OCI-LY7 (cell line): ENCODE data around the gene ACYP2. TPM values are rescaled to one million over a fixed set of nuclear protein-coding genes. Genes with fewer than 3 reads are reported as not detected.

ENCODE experiments used
- BruUV-seq: library from RNA; stranded (reverse); fragments of 400-500 nt; replicated peaks from 2 replicates; lab custom pipeline; 2021; lab: Mats Ljungman, UMichigan
- CTCF ChIA-PET: fragments of 300-600 bp; sonication (Branson Sonifier 250); formaldehyde crosslinking; loops from one replicate; lab custom pipeline; 2022; ENCODE audit warnings: antibody characterized with exemption; ENCODE audit not compliant: unreplicated experiment; lab: Charles Lee
- POLR2A ChIA-PET: fragments of 300-600 bp; sonication (Branson Sonifier 250); formaldehyde crosslinking; loops from one replicate; lab custom pipeline; 2022; ENCODE audit warnings: antibody characterized with exemption; lab: Charles Lee
- DNase-seq: peaks from one replicate; pipeline ENCODE4 v3.0.0-alpha.2; 2015; ENCODE audit warnings: low spot score
- H2AFZ ChIP-seq: fragments of 200-600 bp; sonication (generic), shearing (Covaris generic); 2 replicates; pipeline ENCODE4 v1.6.1; 2014; ENCODE audit warnings: mild to moderate bottlenecking, antibody characterized with exemption, low read length, moderate library complexity
- H3K27ac ChIP-seq: fragments of 200-600 bp; sonication (generic); 2 replicates; pipeline ENCODE4 v1.5.1; 2014; ENCODE audit warnings: mixed run types, low read depth, mild to moderate bottlenecking, moderate library complexity, low read length, inconsistent platforms; ENCODE audit not compliant: poor library complexity, severe bottlenecking
- H3K36me3 ChIP-seq: fragments of 200-600 bp; sonication (generic); 2 replicates; pipeline ENCODE4 v1.6.1; 2014; ENCODE audit warnings: mild to moderate bottlenecking, antibody characterized with exemption, low read length, moderate library complexity, mixed read lengths; ENCODE audit not compliant: insufficient read depth
- H3K4me1 ChIP-seq: fragments of 200-600 bp; sonication (generic); 2 replicates; pipeline ENCODE4 v1.5.1; 2014; ENCODE audit warnings: mild to moderate bottlenecking, low read length; ENCODE audit not compliant: insufficient read depth, poor library complexity, severe bottlenecking
- H3K4me2 ChIP-seq: fragments of 200-600 bp; sonication (generic); 2 replicates; pipeline ENCODE4 v1.6.1; 2014; ENCODE audit warnings: mild to moderate bottlenecking, low read length
- H3K4me3 ChIP-seq: fragments of 200-600 bp; sonication (generic); 2 replicates; pipeline ENCODE4 v1.5.1; 2014; ENCODE audit warnings: mild to moderate bottlenecking, low read depth, low read length; ENCODE audit not compliant: poor library complexity, severe bottlenecking
- H3K79me2 ChIP-seq: fragments of 200-600 bp; sonication (generic); 2 replicates; pipeline ENCODE4 v1.6.1; 2016; ENCODE audit warnings: low read depth, mild to moderate bottlenecking, low read length, moderate library complexity, mixed read lengths; ENCODE audit not compliant: insufficient read depth
- H3K9me2 ChIP-seq: fragments of 200-600 bp; sonication (generic); 2 replicates; pipeline ENCODE4 v1.6.1; 2016; ENCODE audit warnings: mild to moderate bottlenecking, low read length, mixed read lengths; ENCODE audit not compliant: insufficient read depth
- H3K9me3 ChIP-seq: fragments of 200-600 bp; sonication (generic); 2 replicates; pipeline ENCODE4 v1.6.1; 2014; ENCODE audit warnings: mild to moderate bottlenecking, mixed run types, low read length, mixed read lengths
- H4K20me1 ChIP-seq: fragments of 200-600 bp; sonication (generic); 2 replicates; pipeline ENCODE4 v1.6.1; 2014; ENCODE audit warnings: mild to moderate bottlenecking, antibody characterized with exemption, low read length, moderate library complexity, mixed read lengths; ENCODE audit not compliant: insufficient read depth
- EZH2phosphoT487 ChIP-seq: fragments of 200-600 bp; sonication (generic); IDR thresholded peaks from 2 replicates; pipeline ENCODE4 v1.6.1; 2018; ENCODE audit warnings: low read depth, borderline replicate concordance, mild to moderate bottlenecking, mixed run types, antibody characterized with exemption, low read length, moderate library complexity, mixed read lengths
- intact Hi-C: fragments of 100-400 bp; cut with micrococcal nuclease; formaldehyde crosslinking; loops from one replicate; pipeline ENCODE4 v1.10.0; 2022; ENCODE audit not compliant: unreplicated experiment
- total RNA-seq, 2 experiments: library from RNA; depleted of rRNA in 1 of 2; stranded (reverse); fragments of >200 nt in 1 of 2; shearing (Covaris generic) in 1 of 2; gene quantifications; 2 replicates each; pipeline ENCODE4 v1.2.3, GENCODE V29; 2014 to 2022
- TF ChIP-seq, protein P1 (sequence below): fragments of 200-600 bp; sonication (generic); conservative IDR thresholded peaks from 2 replicates; pipeline ENCODE4 v1.5.1; 2014; ENCODE audit warnings: mild to moderate bottlenecking, antibody characterized with exemption, low read length, moderate library complexity, mixed read lengths

ACYP2 gene
- total RNA-seq, 2 experiments from 2014 or later, result 18.7 to 20.6 TPM

DNA sequence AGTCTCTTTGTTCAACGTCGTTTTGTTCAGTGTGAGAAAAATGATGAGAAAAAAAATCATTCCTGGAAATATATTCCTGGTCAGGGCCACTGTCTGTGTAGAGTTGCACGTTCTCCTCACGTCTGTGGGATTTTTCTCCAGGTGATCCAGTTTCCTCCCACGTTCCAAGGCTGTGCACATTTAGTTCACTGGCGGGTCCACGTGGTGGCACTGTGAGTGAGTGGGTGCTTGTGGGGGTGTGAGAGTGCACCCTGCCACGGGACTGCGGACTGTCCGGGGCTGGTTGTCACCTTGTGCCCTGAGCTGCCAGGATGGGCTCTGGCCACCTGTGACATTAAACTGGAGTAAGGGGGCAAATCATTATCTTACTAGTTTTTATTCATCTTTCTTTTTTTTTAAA is 30.3 kb upstream of the ACYP2 start:
- POLR2A ChIA-PET, result interaction anchor here (0.5 to 1.2 kb wide), 3 partner anchors 19 to 702 kb away, joined by 3 read pairs; no protein-coding TSS in a partner anchor
- no peak overlapping the region for H3K4me3 ChIP-seq
- H3K9me2 ChIP-seq, result no peaks in the 10 kb centered on the region
- no peak for TF ChIP-seq EZH2phosphoT487
- TF ChIP-seq, protein P1, sequence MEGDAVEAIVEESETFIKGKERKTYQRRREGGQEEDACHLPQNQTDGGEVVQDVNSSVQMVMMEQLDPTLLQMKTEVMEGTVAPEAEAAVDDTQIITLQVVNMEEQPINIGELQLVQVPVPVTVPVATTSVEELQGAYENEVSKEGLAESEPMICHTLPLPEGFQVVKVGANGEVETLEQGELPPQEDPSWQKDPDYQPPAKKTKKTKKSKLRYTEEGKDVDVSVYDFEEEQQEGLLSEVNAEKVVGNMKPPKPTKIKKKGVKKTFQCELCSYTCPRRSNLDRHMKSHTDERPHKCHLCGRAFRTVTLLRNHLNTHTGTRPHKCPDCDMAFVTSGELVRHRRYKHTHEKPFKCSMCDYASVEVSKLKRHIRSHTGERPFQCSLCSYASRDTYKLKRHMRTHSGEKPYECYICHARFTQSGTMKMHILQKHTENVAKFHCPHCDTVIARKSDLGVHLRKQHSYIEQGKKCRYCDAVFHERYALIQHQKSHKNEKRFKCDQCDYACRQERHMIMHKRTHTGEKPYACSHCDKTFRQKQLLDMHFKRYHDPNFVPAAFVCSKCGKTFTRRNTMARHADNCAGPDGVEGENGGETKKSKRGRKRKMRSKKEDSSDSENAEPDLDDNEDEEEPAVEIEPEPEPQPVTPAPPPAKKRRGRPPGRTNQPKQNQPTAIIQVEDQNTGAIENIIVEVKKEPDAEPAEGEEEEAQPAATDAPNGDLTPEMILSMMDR, result peak; percentile 64
- no peak for DNase-seq
- no peak overlapping the region for H3K4me2 ChIP-seq
- BruUV-seq, result no TSS peak
- H3K36me3 ChIP-seq, result no peaks in the 10 kb centered on the region
- no peaks in the 10 kb centered on the region for H4K20me1 ChIP-seq
- peaks cover 44% of the 10 kb centered on the region for H3K4me1 ChIP-seq
- CTCF ChIA-PET, result no interaction called here
- H3K79me2 ChIP-seq, result no peaks in the 10 kb centered on the region
- peak overlapping the region; percentile 51; the same call in 1 of the 2 replicates for H2AFZ ChIP-seq
- intact Hi-C loops, result no loop called here
- H3K9me3 ChIP-seq, result no peaks in the 10 kb centered on the region
- no peak overlapping the region for H3K27ac ChIP-seq

DNA sequence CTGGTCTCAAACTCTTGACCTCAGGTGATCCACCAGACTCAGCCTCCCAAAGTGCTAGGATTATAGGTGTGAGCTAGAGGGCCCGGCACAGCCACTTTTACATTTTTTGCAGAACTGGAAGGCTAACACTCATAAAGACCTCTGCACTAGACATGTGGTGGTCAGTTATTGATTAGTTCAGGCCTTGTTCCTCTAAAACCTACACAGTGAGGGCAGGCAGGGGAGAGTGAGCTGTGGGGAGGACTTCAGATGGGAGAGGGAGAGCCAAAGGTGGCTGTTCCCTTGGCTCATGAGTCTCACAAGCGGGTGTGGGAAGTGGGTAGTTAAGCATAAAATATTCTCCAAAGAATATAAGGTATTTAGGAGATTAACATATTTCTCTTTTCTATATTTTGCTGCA is 29.3 kb upstream of the ACYP2 start:
- H2AFZ ChIP-seq, result no peak overlapping the region
- CTCF ChIA-PET, result interaction anchor here (0.6 kb wide), 1 partner anchor 497 kb away, joined by 3 read pairs; no protein-coding TSS in a partner anchor

DNA sequence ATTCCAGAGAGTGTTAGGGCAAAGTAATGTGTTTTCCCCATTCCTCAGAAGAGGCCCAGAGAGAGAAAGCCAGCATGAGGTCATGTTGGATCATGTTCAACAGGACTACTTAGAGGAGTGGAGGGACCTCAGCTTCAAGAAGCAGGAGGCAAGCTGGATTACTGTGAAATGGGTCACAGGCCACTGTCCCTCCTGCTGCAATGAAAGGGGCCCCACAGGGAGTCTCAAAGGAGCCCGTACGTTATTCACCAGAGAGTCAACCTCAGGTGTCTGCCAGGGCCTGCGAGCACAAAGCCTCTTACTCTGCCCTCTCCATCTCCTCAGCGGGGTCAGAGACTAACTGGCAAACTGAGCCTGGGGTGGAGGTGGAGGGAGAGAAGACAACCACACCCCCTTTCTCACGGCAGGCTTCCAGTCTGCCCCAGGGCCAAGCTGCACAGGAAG is 27.2 kb upstream of the ACYP2 start:
- CTCF ChIA-PET, result no interaction called here
- no peaks in the 10 kb centered on the region for H3K9me3 ChIP-seq
- H3K27ac ChIP-seq, result no peak overlapping the region
- H3K9me2 ChIP-seq, result no peaks in the 10 kb centered on the region
- H4K20me1 ChIP-seq, result no peaks in the 10 kb centered on the region
- H3K36me3 ChIP-seq, result no peaks in the 10 kb centered on the region
- no TSS peak for BruUV-seq
- H3K79me2 ChIP-seq, result no peaks in the 10 kb centered on the region; the same call in 1 of the 2 replicates
- no peak overlapping the region for H3K4me3 ChIP-seq
- H3K4me2 ChIP-seq, result peak overlapping the region; percentile 44; the same call in 1 of the 2 replicates
- TF ChIP-seq, protein P1, result no peak
- TF ChIP-seq EZH2phosphoT487, result no peak
- intact Hi-C loops, result no loop called here
- H2AFZ ChIP-seq, result peak overlapping the region; percentile 83; the same call in 1 of the 2 replicates
- POLR2A ChIA-PET, result interaction anchor here (1.0 to 1.6 kb wide), 7 partner anchors 10 to 154 kb away, joined by 3 to 7 read pairs (median 5); no protein-coding TSS in a partner anchor
- no peak for DNase-seq
- H3K4me1 ChIP-seq, result peaks cover 76% of the 10 kb centered on the region

More for the DNA sequence above, 29.3 kb upstream of the ACYP2 start:
- no peaks in the 10 kb centered on the region for H3K36me3 ChIP-seq
- no peak overlapping the region for H3K27ac ChIP-seq
- no peaks in the 10 kb centered on the region for H3K9me3 ChIP-seq
- intact Hi-C loops, result no loop called here
- peaks cover 55% of the 10 kb centered on the region for H3K4me1 ChIP-seq
- TF ChIP-seq, protein P1, result no peak
- TF ChIP-seq EZH2phosphoT487, result no peak
- no peak overlapping the region for H3K4me2 ChIP-seq
- H4K20me1 ChIP-seq, result no peaks in the 10 kb centered on the region
- no peak for DNase-seq
- no peaks in the 10 kb centered on the region for H3K9me2 ChIP-seq
- no peaks in the 10 kb centered on the region for H3K79me2 ChIP-seq
- H3K4me3 ChIP-seq, result no peak overlapping the region
- POLR2A ChIA-PET, result interaction anchor here (1.1 to 1.5 kb wide), 5 partner anchors 8 to 28 kb away, joined by 3 to 8 read pairs (median 4); no protein-coding TSS in a partner anchor
- no TSS peak for BruUV-seq
